ENCODE measurements around the gene LARP4B.

- no peak for TF ChIP-seq CTCF (conservative IDR thresholded peaks at IDR 0.05 in 1 of 2, IDR thresholded peaks at IDR 0.05 in 1 of 2; ENCODE audit: extremely low read depth in 1 of 2, insufficient read depth in 1 of 2, low read depth in 1 of 2, low read length in 2 of 2)
- no peak for TF ChIP-seq EZH2 (IDR thresholded peaks at IDR 0.05; ENCODE audit: borderline replicate concordance, low read length)
Measured at GRCh38 chr10:865257-865656, 66.2 kb downstream of the LARP4B start.
